GM23248 (cell line): ENCODE measurements around the gene IQCF6. TPM values are rescaled to one million over a fixed set of nuclear protein-coding genes. Genes with fewer than 3 reads are reported as not detected.

Experiments
- DNase-seq: peaks from one replicate; pipeline ENCODE4 v3.0.0-alpha.2; 2015
- H2AFZ ChIP-seq: fragments of 200-600 bp; sonication (generic); 2 replicates; pipeline ENCODE4 v1.6.1; 2016; ENCODE audit warnings: antibody characterized with exemption
- H3F3A ChIP-seq: fragments of 200-600 bp; sonication (generic); 2 replicates; pipeline ENCODE4 v1.6.1; 2016; ENCODE audit warnings: mild to moderate bottlenecking, antibody characterized with exemption, mixed run types; ENCODE audit not compliant: insufficient read depth
- H3K27ac ChIP-seq: fragments of 200-600 bp; sonication (generic); 2 replicates; pipeline ENCODE4 v1.5.1; 2016; ENCODE audit warnings: mild to moderate bottlenecking
- H3K27me3 ChIP-seq: fragments of 200-600 bp; sonication (generic); replicated peaks from 2 replicates; pipeline ENCODE4 v1.6.1; 2016; ENCODE audit warnings: mild to moderate bottlenecking; ENCODE audit not compliant: insufficient read depth
- H3K36me3 ChIP-seq: fragments of 200-600 bp; sonication (generic); 2 replicates; pipeline ENCODE4 v1.6.1; 2016; ENCODE audit warnings: low read depth, mild to moderate bottlenecking
- H3K4me1 ChIP-seq: fragments of 200-600 bp; sonication (generic); 2 replicates; pipeline ENCODE4 v1.6.1; 2016; ENCODE audit warnings: mild to moderate bottlenecking; ENCODE audit not compliant: insufficient read depth
- H3K4me2 ChIP-seq: fragments of 200-600 bp; sonication (generic); one replicate; pipeline ENCODE4 v1.6.1; 2016; ENCODE audit warnings: mild to moderate bottlenecking; ENCODE audit not compliant: unreplicated experiment
- H3K4me3 ChIP-seq: fragments of 200-600 bp; sonication (generic); 2 replicates; pipeline ENCODE4 v1.5.1; 2016; ENCODE audit warnings: mild to moderate bottlenecking
- H3K79me2 ChIP-seq: fragments of 200-600 bp; sonication (generic); 2 replicates; pipeline ENCODE4 v1.6.1; 2016; ENCODE audit warnings: mild to moderate bottlenecking; ENCODE audit not compliant: insufficient read depth
- H3K9ac ChIP-seq: fragments of 200-600 bp; sonication (generic); 2 replicates; pipeline ENCODE4 v1.6.1; 2016; ENCODE audit warnings: mild to moderate bottlenecking
- H3K9me2 ChIP-seq: fragments of 200-600 bp; sonication (generic); 2 replicates; pipeline ENCODE4 v1.6.1; 2016; ENCODE audit warnings: mixed run types, mild to moderate bottlenecking, moderate library complexity; ENCODE audit not compliant: insufficient read depth
- H3K9me3 ChIP-seq: fragments of 200-600 bp; sonication (generic); one replicate; pipeline ENCODE4 v1.6.1; 2017; ENCODE audit warnings: low read depth
- H4K20me1 ChIP-seq: fragments of 200-600 bp; sonication (generic); 2 replicates; pipeline ENCODE4 v1.6.0; 2016; ENCODE audit not compliant: insufficient read depth
- EZH2 ChIP-seq: fragments of 200-600 bp; sonication (generic); IDR thresholded peaks from 2 replicates; pipeline ENCODE4 v1.6.1; 2018; ENCODE audit warnings: antibody characterized with exemption, mild to moderate bottlenecking; ENCODE audit not compliant: insufficient read depth, poor library complexity, severe bottlenecking
- EZH2phosphoT487 ChIP-seq: fragments of 200-600 bp; sonication (generic); IDR thresholded peaks from 2 replicates; pipeline ENCODE4 v1.6.1; 2018; ENCODE audit warnings: antibody characterized with exemption, moderate library complexity, mild to moderate bottlenecking, low read depth; ENCODE audit not compliant: insufficient read depth
- WGBS, 2 experiments: methylation state at CpG; one replicate each; pipeline ENCODE4 v1.1.6; 2015 to 2017; ENCODE audit warnings: low lambda C conversion rate in 2 of 2, low coverage in 1 of 2; ENCODE audit errors: missing lambda C conversion rate in 2 of 2; 5-methylcytosine and 5-hydroxymethylcytosine counted together
- in situ Hi-C: fragments of 300-500 bp; cut with MboI; formaldehyde crosslinking; loops from 2 replicates; pipeline ENCODE4 v1.15.0; 2020
- polyA plus RNA-seq: library from polyadenylated mRNA; unstranded; fragments of >200 nt; fragmentation: Nextera tagmentation; extraction: Ambion mirVana; gene quantifications from 2 replicates; pipeline ENCODE4 v1.2.1, GENCODE V29; 2016
- total RNA-seq: library from RNA; depleted of rRNA; stranded (reverse); fragments of >200 nt; shearing (Covaris generic); gene quantifications from 2 replicates; pipeline ENCODE4 v1.2.3, GENCODE V29; 2014; rRNA removed

Gene IQCF6
- not detected in 2 replicates for total RNA-seq
- not detected in 2 replicates for polyA plus RNA-seq

DNA sequence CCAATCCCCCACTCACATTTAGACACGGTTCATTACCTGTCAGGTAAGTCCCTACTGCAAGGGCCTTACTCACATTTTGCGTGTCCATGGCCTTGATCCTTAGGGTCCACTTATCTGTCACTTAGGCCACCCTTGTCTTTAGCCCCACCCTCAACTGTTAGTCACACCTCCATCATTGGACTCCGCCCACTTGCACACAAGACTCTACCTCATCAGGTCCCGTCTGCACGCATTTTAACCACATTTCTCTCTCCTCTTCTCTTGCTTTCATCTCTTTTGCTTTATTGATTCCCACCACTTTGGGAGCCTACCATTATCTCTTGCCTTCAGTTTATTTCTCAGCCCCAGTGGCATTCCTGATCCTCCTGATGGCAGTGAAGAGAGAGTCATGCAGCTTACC is at the start of gene IQCF6:
TSS of gene IQCF6 (minus strand) at position 101 of the 400 bp plus-strand sequence. CDS start at position 88, 13 bp downstream.
- Histone ChIP-seq H3K9ac (no peak within 1 kb of the TSS), H2AFZ (no peak within 1 kb of the TSS), H3K9me3 (no peaks in the 10 kb centered on the region), H3K4me3 (no peak within 1 kb of the TSS), H3K36me3 (no peaks in the 10 kb centered on the region), H3F3A (no peaks in the 10 kb centered on the region), H3K9me2 (no peaks in the 10 kb centered on the region), H3K27me3 (no peaks in the 10 kb centered on the region), H3K27ac (no peak within 1 kb of the TSS), H3K4me1 (no peaks in the 10 kb centered on the region), H3K4me2 (no peak within 1 kb of the TSS), H4K20me1 (no peaks in the 10 kb centered on the region), H3K79me2 (no peaks in the 10 kb centered on the region)
- in situ Hi-C loops = no loop called here
- TF ChIP-seq EZH2phosphoT487 = no peak
- TF ChIP-seq EZH2 = no peak
- 61 to 73% methylated on average over 4 to 5 of the region's 5 CpGs for WGBS, 2 experiments
- no peak for DNase-seq

DNA sequence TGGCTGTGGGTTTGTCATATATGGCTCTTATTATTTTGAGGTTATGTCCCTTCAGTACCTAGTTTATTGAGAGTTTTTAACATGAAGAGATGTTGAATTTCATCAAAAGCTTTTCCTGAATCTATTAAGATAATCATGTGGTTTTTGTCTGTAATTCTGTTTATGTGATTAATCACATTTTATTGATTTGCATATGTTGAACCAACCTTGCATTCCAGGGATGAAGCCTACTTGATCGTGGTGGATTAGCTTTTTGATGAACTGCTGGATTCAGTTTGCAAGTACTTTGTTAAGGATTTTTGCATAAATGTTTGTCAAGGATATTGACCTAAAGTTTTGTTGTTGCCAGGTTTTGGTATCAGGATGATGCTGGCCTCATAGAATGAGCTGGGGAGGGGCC is 49.3 kb upstream of the IQCF6 start:
- Histone ChIP-seq H3K9ac (no peak overlapping the region), H3F3A (no peaks in the 10 kb centered on the region), H3K27ac (no peak overlapping the region), H3K9me3 (no peaks in the 10 kb centered on the region), H3K79me2 (no peaks in the 10 kb centered on the region), H2AFZ (no peak overlapping the region), H3K4me1 (no peaks in the 10 kb centered on the region), H3K27me3 (no peaks in the 10 kb centered on the region), H3K4me3 (no peak overlapping the region), H4K20me1 (no peaks in the 10 kb centered on the region), H3K36me3 (no peaks in the 10 kb centered on the region), H3K4me2 (no peak overlapping the region), H3K9me2 (no peaks in the 10 kb centered on the region)
- 7 to 21% methylated on average over 1 of the region's 1 CpG for WGBS, 2 experiments
- DNase-seq = no peak
- in situ Hi-C loops = no loop called here
- TF ChIP-seq EZH2 = no peak
- TF ChIP-seq EZH2phosphoT487 = no peak

- H3K27me3 ChIP-seq = no peaks in the 10 kb centered on the region
- H3K79me2 ChIP-seq = no peaks in the 10 kb centered on the region
- WGBS, 2 experiments = 28 to 31% methylated on average over 12 of the region's 12 CpGs
- H3K9me3 ChIP-seq = no peaks in the 10 kb centered on the region
- H3K36me3 ChIP-seq = no peaks in the 10 kb centered on the region
- H2AFZ ChIP-seq = no peak overlapping the region
- no peak overlapping the region for H3K4me2 ChIP-seq
- H3K9me2 ChIP-seq = no peaks in the 10 kb centered on the region
- H3K4me1 ChIP-seq = no peaks in the 10 kb centered on the region
- in situ Hi-C loops = no loop called here
- no peak overlapping the region for H3K4me3 ChIP-seq
- peak; percentile 9 for DNase-seq
- no peak overlapping the region for H3K9ac ChIP-seq
- TF ChIP-seq EZH2 = no peak
- no peak for TF ChIP-seq EZH2phosphoT487
- H3F3A ChIP-seq = no peaks in the 10 kb centered on the region
- H4K20me1 ChIP-seq = no peaks in the 10 kb centered on the region
- no peak overlapping the region for H3K27ac ChIP-seq
These were observed 40.8 kb upstream of the IQCF6 start for GRCh38 chr3:51819709-51820406.

DNA sequence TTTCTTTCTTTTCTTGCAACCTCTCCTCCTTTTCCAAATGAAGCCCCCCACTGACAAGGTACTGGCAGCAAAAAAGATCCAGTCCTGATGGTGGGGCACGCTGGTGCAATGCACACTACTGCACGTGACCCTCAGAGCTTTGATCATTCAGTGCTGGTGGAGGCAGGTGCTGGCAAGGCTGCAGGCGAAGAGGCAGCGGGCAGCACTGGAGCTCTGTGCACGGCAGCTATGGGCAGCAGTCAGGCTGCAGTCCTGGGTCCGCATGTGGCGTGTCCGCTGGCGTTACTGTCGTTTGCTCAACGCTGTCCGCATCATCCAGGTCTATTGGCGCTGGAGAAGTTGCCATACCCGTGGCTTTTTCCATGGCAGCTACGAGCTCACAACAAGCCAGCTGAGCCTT is 40.1 kb upstream of the IQCF6 start:
- DNase-seq = no peak
- Histone ChIP-seq H3K9ac (no peak overlapping the region), H3K4me3 (no peak overlapping the region), H3K27ac (no peak overlapping the region), H3K9me2 (no peaks in the 10 kb centered on the region), H3F3A (no peaks in the 10 kb centered on the region), H3K79me2 (no peaks in the 10 kb centered on the region), H4K20me1 (no peaks in the 10 kb centered on the region), H2AFZ (no peak overlapping the region), H3K4me1 (no peaks in the 10 kb centered on the region), H3K9me3 (no peaks in the 10 kb centered on the region), H3K27me3 (no peaks in the 10 kb centered on the region), H3K36me3 (no peaks in the 10 kb centered on the region), H3K4me2 (no peak overlapping the region)
- no peak for TF ChIP-seq EZH2
- TF ChIP-seq EZH2phosphoT487 = no peak
- WGBS, 2 experiments = 60 to 70% methylated on average over 15 of the region's 15 CpGs
- in situ Hi-C loops = no loop called here
